Measurements from ENCODE around the gene CCDC136. TPM values are rescaled to one million over a fixed set of nuclear protein-coding genes. Genes with fewer than 3 reads are reported as not detected.

The CCDC136 gene
- total and polyA plus RNA-seq, 2 experiments from 2014 or later: 27.1 to 55.7 TPM

GRCh38 chr7:128838981-128839731, 47.4 kb downstream of the CCDC136 start:
- Histone ChIP-seq H3K36me3 (ENCODE audit: insufficient read depth) (no peaks in the 10 kb centered on the region), H2AFZ (no peak overlapping the region), H3F3A (replicated peaks; ENCODE audit: low read depth) (no peaks in the 10 kb centered on the region), H3K27ac (ENCODE audit: low read depth) (no peak overlapping the region), H4K20me1 (replicated peaks; ENCODE audit: insufficient read depth) (no peaks in the 10 kb centered on the region), H3K9me2 (ENCODE audit: insufficient read depth) (no peaks in the 10 kb centered on the region), H3K4me1 (ENCODE audit: insufficient read depth) (peaks cover 4% of the 10 kb centered on the region; the same call in 1 of the 2 replicates), H3K4me2 (no peak overlapping the region), H3K27me3 (ENCODE audit: insufficient read depth) (no peaks in the 10 kb centered on the region), H3K4me3 (no peak overlapping the region), H3K79me2 (replicated peaks; ENCODE audit: insufficient read depth) (no peaks in the 10 kb centered on the region)
- Mint-ChIP-seq H3K4me3 (no peak overlapping the region), H3K27ac (no peak overlapping the region), H3K4me1 (peaks cover 12% of the 10 kb centered on the region), H3K9me3 (no peaks in the 10 kb centered on the region; the same call in 2 of the 3 replicates), H3K36me3 (ENCODE audit: low read depth) (no peaks in the 10 kb centered on the region; the same call in 2 of the 3 replicates), H3K27me3 (ENCODE audit: insufficient read depth, low read depth, poor library complexity) (peaks cover 12% of the 10 kb centered on the region)
- DNase-seq (ENCODE audit: low spot score) (no peak), ATAC-seq (no peak)
- TF ChIP-seq EZH2 (IDR thresholded peaks at IDR 0.05; ENCODE audit: low read depth, unreplicated experiment): no peak
- no peak for TF ChIP-seq EZH2phosphoT487 (IDR thresholded peaks at IDR 0.05; ENCODE audit: unreplicated experiment)
- no peak for TF ChIP-seq STAT1 (IDR thresholded peaks at IDR 0.05; ENCODE audit: unreplicated experiment)
- no peak for TF ChIP-seq ZNF462 (CRISPR knock-in tag; IDR thresholded peaks at IDR 0.05)
- no peak for TF ChIP-seq ZNF114 (CRISPR knock-in tag; IDR thresholded peaks at IDR 0.05)
- TF ChIP-seq NANOG (IDR thresholded peaks at IDR 0.05; ENCODE audit: borderline replicate concordance): no peak
- no peak for TF ChIP-seq JUNB (IDR thresholded peaks at IDR 0.05; ENCODE audit: unreplicated experiment)
- TF ChIP-seq ZNF331 (CRISPR knock-in tag; IDR thresholded peaks at IDR 0.05; ENCODE audit: low read depth): no peak
- TF ChIP-seq ETS1 (IDR thresholded peaks at IDR 0.05): no peak
- TF ChIP-seq POLR2AphosphoS5 (IDR thresholded peaks at IDR 0.05; ENCODE audit: low read depth): no peak
- TF ChIP-seq REST (IDR thresholded peaks at IDR 0.05; ENCODE audit: unreplicated experiment): no peak
- no peak for TF ChIP-seq CTCF (conservative IDR thresholded peaks at IDR 0.05; ENCODE audit: low read depth in 2 of 2)
- no peak for TF ChIP-seq CREB1 (CRISPR knock-in tag; IDR thresholded peaks at IDR 0.05; ENCODE audit: low read depth)

Data from GM23338 (cell line).